ENCODE measurements around the gene PSME3IP1. TPM values are rescaled to one million over a fixed set of nuclear protein-coding genes. Genes with fewer than 3 reads are reported as not detected.

Gene PSME3IP1
- total RNA-seq, 1 experiment from 2014 or later, result 119 TPM

DNA sequence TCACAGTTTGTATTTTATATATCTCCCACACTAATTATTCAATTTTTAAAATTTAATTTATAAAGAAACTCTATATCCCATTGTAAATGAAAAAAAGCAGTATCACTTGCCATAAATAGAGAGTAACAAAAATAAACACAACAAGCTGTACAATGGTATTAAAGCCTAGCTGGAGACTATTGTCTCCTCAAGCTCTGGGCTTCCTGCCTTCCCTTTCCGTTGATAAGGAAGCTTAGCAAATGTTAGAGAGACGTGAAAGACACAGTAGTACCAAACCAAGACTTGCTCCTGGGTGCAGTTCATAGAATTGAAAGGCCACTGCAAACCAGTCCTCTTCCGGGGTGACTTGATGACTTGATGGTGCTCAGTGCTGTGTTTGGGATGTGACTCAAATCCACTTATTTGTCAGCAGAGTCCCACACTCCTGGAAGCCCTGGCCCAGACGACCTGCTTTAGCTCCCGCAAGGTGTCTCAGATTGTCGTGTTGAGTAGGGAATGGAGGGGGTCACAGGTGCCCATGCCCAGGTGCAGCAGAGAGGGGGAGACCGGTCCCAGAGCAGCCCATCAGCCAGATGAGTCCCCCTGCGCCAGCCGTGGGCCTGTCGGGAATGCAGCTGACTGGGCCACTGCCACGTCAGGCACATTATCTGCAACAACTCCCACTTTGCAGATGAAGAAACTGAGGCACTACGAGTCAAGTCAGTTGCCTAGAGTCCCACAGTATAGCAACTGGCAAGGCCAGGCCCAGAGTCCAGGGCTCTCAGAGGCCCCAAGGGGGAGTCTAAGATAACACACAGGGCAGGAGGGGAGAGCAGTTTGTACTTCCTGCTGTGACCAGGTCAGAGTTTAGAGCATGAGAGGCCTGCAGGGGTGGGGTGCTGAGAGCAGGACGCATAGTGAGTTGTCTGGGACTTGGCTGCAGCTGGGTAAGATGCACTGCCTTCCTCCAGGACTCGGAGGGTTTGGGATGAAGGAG is 40.5 kb downstream of the PSME3IP1 start:
- DNase-seq (ENCODE audit: low read depth), result no peak

GRCh38 chr16:57144027-57144426 is 41.8 kb downstream of the PSME3IP1 start:
- no peak for DNase-seq (ENCODE audit: low read depth)

- no peak for DNase-seq (ENCODE audit: low read depth)
Measured at GRCh38 chr16:57143149-57143921, 42.5 kb downstream of the PSME3IP1 start.

DNA sequence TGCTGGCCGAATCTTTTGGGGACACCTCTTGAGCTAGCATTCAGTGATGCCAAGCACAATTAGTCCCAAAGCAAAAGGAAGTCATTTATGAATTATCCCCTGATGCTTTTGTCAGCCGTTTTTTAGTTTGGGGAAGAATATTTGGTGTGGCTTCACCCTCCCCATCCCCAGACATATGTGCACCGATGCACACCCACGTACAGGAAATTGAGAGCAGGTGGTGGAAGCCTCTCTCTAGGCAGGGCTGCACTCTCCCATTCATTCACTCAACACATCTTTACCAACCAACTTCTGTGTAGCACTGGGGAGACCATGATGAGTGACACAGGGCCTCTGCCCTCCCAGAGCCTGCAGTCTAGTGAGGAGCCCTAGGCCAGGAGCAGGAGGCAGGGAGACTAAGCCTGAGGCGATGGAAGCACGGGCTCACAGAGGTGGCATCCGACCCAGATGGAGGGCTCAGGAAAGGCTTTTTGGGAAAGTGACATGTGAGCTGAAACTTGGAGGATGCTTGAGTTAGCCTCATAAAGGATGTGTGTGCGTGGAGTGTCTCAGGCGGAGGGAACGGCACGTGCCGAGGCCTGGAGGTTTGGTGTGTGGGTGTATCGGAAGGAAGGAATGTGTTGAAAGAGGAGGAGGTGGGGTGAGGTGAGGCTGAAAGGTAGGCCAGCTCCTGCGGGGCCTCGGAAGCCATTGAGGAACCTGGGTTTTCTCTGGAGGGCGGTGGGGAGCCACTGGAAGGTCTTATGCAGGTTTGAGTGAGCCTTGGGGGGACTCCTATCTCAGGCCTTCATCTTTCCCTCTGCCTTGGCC is 43.8 kb downstream of the PSME3IP1 start:
- DNase-seq (ENCODE audit: low read depth), result no peak

DNA sequence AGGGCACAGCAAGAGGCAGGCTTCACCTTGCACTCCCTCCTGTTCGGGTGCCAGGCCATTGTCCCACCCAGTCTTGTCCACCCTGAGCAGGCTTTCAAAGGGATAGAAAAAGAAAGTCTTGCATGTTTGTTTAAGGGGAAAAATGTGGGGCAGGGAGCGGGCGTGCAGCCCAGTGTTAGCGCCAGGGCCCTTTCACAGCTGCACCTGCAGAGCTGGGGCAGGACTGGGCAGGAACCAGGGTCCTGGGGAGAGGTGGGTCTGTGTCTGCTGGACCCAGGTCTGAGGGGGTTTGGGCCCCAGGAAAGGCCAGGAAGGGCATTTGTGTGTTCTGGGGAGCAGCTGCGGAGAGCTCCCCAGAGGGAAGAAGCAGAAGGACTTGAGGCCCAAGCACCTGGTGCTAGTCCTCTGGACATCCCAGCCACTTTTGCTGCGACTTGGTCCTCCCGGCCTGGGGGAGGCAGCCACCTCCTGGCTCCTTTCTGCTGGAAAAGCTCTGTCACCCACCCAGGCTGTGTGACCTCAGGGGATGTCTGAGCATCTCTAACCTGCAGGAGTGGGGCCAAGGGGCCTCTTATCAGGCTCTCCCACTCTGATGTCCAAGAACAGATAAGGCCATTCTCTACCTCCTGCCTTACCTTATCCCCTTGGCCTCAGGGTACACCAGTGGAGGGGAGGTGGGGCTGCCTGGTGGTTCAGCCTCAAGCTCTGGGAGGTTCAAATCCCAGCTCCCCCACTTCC is 44.7 kb downstream of the PSME3IP1 start:
- no peak for DNase-seq (ENCODE audit: low read depth)

- DNase-seq (ENCODE audit: low read depth), result no peak
Measured at GRCh38 chr16:57138281-57138935, 47.4 kb downstream of the PSME3IP1 start.

DNA sequence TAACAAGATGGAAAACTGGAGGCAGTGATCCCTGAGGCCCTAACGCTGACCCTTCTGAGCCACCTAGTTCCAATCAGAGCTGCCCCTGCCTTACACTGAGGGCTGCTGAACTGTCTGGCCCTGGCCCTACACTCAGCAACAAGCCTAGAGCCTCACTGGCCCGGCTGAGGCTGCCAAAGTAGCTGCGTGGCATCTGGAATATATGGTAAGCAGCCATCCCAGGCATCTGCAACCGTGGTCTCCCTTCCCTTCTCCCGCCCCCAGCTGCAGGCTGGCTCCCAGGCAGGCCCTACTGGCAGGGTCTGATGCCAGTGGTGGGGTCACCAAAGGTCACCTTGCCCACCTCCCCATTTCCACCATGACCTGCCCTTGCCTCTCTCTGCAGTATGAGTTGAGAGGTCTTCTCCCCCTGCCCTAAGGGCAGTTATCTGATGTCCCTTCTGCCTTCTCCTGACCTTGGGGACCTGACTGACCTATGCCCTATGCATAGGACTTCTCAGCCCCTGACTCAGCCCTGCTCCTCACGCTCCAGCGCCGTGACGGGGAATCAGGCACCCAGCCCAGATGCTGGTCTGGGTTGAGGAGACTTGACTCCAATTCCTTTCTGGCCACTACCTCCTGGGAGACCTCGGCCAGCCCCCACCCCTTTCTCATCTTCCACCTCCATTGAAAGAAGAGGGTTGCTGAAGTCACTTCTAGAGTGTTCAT is 48.1 kb downstream of the PSME3IP1 start:
- no peak for DNase-seq (ENCODE audit: low read depth)

DNA sequence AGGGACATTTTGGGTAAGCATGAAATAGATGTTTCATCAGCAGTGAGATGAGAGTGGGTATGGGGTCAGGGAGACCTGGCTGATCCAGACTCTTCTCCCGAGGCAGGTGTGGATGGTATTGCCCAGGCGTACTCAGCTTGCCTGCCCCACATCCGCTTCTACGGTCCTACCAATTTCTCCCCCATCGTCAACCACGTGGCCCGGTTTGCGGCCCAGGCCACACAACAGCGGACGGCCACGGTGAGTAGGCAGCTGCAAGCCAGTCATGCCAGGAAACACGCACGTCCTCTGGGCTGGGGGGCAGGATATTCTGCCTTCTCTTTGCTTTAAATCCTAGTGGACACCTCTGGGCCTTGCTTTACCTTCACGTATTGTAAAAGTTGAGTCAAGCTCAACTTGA is 48.8 kb downstream of the PSME3IP1 start:
- DNase-seq (ENCODE audit: low read depth), result no peak

DNA sequence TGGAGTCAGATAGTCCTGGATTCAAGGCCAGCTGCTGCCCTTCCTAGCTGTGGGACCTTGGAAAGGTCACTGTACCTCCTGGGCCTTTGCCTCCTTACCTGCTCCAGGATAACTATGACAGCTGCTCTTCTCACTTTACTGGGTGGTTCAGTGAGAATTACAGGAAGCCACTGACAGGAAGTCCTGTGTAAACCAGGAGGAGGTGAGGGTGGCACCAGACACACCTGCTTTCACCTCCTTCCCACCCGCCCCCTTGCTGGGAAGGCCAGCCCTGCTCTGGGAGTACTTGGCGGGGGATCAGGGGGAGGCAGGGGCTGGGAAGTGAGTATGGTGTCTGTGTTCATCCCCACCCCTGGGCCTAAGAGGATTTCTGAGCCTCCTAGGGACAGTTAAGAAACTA is 50.9 kb downstream of the PSME3IP1 start:
- no peak for DNase-seq (ENCODE audit: low read depth)

DNA sequence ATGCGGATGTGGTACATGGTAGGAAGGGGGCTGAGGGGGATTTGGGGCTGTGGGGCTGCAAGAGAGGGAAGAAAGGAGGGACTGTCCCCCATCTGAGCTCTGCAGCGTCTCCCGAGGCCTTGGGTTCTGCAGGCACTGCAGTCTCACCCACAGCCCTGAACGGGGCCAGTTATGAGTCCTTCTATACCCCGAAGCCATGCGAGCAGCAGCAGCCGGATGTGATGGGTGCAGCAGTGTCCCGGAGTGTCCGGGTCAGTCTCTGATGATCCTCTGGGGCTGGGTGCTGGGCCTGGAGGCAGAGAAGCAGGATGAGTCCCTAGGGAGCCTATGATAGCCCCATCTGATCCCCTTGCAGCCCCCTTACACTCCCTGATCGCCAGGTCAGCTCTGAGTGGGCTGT is 52.0 kb downstream of the PSME3IP1 start:
- no peak for DNase-seq (ENCODE audit: low read depth)

- no peak for DNase-seq (ENCODE audit: low read depth)
Measured at GRCh38 chr16:57133031-57133430, 52.8 kb downstream of the PSME3IP1 start.

DNA sequence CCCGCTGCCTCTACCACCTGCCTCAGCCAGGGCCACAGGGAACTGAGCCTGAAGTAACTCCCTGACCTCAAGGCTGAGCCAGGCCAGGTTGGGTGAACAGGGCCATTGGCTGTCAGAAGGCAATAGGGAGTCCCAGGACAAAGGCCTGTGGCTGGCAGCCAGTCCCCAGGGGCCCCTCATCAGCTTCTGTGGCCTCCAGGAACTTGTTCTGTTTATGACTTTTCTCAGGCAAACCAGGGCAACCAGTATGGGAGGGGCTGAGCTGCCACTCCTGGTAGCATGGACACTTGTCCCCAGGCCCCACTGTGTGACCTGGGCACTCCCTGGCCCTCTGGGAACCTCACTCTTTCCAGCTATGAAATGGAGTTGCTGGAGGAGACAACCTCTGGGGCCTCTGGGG is 53.4 kb downstream of the PSME3IP1 start:
- no peak for DNase-seq (ENCODE audit: low read depth)

DNA sequence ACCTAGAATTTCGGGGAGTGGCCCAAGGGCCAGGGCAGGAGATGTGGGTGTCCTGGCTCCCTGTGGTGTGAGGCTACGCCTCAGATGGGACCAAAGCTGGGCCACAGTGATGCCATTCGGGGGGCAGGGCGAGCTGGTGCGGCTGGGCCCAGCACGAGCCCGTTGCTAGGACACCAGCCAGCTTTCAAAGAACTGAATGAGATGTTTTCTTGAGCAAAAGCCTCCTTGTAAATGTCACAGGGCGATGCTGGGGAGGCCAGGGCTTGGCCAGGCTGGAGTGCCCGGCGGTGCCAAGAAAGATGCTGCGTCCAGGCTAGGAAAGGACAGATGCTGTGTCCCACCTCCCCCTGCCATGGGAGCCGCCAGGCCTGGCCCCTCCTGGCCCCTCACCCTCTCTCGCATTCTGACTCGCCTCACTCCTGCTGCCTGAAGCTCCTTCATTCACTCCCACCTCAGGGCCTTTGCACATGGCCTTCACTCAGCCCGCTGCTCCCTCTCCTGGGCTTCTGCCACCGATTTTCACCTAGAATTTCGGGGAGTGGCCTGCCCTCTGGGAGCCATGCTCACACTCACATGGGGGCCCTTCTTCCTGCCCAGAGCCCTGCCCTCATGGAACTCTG is 54.4 kb downstream of the PSME3IP1 start:
- DNase-seq (ENCODE audit: low read depth), result no peak

DNA sequence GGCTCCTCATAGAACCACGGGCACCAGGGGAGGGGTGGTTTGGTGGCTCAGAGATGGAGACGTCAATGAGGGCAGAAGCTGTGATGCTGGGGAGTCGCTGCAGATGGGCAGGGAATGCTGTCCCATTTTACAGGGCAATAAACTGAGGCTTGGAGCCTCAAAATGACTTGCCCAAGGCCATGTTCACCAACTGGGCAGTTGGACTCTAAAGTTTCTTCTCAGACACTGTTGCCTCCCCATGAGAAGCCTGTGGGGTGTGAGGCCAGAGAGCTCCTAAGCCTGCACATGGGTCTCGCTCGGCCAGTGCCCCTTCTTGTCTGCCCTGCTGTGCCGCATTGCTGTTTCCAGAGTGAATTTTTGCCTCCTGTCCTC is 54.9 kb downstream of the PSME3IP1 start:
- no peak for DNase-seq (ENCODE audit: low read depth)

DNA sequence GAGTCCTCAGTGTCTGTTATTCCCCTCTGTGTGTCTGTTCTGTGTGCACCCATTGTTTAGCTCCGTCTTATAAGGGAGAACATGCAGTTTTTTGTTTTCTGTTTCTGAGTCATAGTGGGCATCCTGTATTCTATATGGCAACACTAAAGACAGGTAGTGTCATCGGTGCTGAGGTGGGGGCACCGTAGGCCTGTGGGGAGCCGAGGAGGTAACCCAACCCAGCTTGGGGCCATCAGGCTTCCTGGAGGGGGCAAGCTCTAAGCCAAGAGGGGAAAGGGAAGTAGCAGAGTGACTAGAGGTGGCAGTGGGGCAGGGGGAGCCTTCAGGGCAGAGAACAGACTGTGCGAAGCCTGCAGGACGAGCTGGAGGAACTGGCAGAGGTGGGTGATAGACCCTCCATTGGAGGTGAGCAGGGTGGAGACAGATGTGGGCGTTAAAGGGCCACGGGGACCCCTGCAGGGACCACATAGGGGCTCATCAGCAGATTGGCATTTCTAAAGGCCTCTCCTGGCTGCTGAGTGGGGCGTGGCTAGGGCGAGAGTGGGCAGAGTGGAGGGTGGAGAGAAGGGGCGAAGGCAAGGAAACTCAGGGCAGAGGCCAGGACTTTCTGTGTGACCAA is 57.0 kb downstream of the PSME3IP1 start:
- no peak for DNase-seq (ENCODE audit: low read depth)

GRCh38 chr16:57127836-57128235 is 58.0 kb downstream of the PSME3IP1 start:
- no peak for DNase-seq (ENCODE audit: low read depth)

GRCh38 chr16:57127037-57127763 is 58.6 kb downstream of the PSME3IP1 start:
- no peak for DNase-seq (ENCODE audit: low read depth)

DNA sequence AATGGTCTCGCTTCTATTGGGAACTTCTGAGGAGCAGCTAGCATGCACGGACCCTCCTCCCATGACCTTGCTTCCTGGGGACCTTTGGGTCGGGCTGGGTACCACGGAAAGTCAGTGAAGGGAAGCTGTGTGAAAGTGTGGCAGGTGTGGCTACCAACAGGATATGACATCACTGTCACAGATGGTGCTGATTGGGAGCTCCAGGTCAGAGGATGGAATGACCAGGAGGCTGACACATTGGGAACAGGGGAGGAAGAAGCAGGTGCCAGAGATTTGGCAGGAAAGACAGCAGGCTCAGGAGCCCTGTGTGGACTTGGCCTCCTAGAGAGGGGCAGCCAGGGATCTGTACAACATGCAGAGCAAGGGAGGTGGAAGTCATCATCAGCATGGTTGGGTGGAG is 59.4 kb downstream of the PSME3IP1 start:
- no peak for DNase-seq (ENCODE audit: low read depth)

DNA sequence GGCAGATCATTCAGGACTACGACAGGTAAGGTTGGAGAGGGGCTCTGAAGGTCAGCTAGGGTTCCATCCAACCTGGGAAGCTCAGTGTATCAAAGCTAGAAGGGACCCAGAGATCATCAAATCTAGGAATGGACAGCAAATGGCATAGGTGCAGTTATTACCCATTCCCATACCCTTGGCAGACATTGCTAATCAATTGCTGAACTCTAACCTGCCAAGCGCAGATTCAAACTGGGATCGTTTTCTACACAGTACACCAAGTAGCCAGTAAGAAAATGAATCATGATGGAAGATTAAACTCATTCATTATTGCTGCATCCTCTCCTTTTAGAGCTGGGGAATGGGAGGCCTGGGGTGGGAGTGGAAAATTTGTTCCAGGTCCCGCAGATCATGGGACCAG is 59.9 kb downstream of the PSME3IP1 start:
- no peak for DNase-seq (ENCODE audit: low read depth)

All from RPMI7951 (cell line).